ENCODE data around the gene TUBGCP3. TPM values are rescaled to one million over a fixed set of nuclear protein-coding genes. Genes with fewer than 3 reads are reported as not detected.

The TUBGCP3 gene
- total RNA-seq, 1 experiment from 2014 or later = 37.3 TPM

- Mint-ChIP-seq H3K27ac (no peak overlapping the region), H3K27me3 (ENCODE audit: low read depth) (no peaks in the 10 kb centered on the region), H3K4me1 (peaks cover 32% of the 10 kb centered on the region in 2 experiments), H3K9me3 (peaks cover 8 to 12% of the 10 kb centered on the region in 2 experiments), H3K4me3 (no peak overlapping the region), H3K36me3 (ENCODE audit: insufficient read depth in 1 of 3, low read depth in 3 of 3) (peaks cover 9 to 18% (median 13%) of the 10 kb centered on the region in 3 experiments)
- TF ChIP-seq CTCF (conservative IDR thresholded peaks at IDR 0.05) = peak; percentile 45; the same call in 2 of the 3 replicates
- Histone ChIP-seq H2BK5ac (ENCODE audit: insufficient read length, low read length) (no peak overlapping the region), H3K4me1 (ENCODE audit: insufficient read depth, low read length) (no peaks in the 10 kb centered on the region; the same call in 1 of the 2 replicates), H2BK120ac (ENCODE audit: low read depth, low read length, poor library complexity, severe bottlenecking) (no peak overlapping the region), H3T11ph (ENCODE audit: low read length) (no peak overlapping the region), H4K8ac (replicated peaks; ENCODE audit: insufficient read length, low read depth, low read length) (no peak overlapping the region), H4K5ac (ENCODE audit: insufficient read length, low read depth, low read length) (no peak overlapping the region), H3K56ac (ENCODE audit: insufficient read length, low read depth, low read length) (no peak overlapping the region), H3K79me2 (ENCODE audit: insufficient read depth, low read length) (peaks cover 19% of the 10 kb centered on the region; the same call in 1 of the 2 replicates), H3K79me1 (ENCODE audit: insufficient read depth, low read depth, low read length, poor library complexity, severe bottlenecking) (peaks cover 8% of the 10 kb centered on the region), H3K27ac (ENCODE audit: insufficient read length, low read depth, low read length) (no peak overlapping the region), H3K23ac (ENCODE audit: insufficient read length, low read depth, low read length) (no peak overlapping the region), H3K9ac (ENCODE audit: extremely low read depth, insufficient read length, low read length) (no peak overlapping the region), H4K91ac (ENCODE audit: insufficient read length, low read depth, low read length) (no peak overlapping the region), H3K27me3 (ENCODE audit: insufficient read depth, low read length) (no peaks in the 10 kb centered on the region), H2BK12ac (ENCODE audit: insufficient read length, low read depth, low read length) (no peak overlapping the region), H3K18ac (ENCODE audit: insufficient read length, low read depth, low read length) (no peak overlapping the region), H2AK5ac (ENCODE audit: insufficient read length, low read length) (no peak overlapping the region), H3K9me3 (ENCODE audit: control insufficient read depth, low read depth, low read length) (no peaks in the 10 kb centered on the region), H3K14ac (ENCODE audit: insufficient read depth, low read length) (no peak overlapping the region), H2BK20ac (ENCODE audit: low read depth, low read length, poor library complexity, severe bottlenecking) (no peak overlapping the region), H3K4me2 (ENCODE audit: insufficient read depth, insufficient read length, low read length) (no peak overlapping the region), H3K4ac (ENCODE audit: low read depth, low read length) (no peak overlapping the region), H2AFZ (ENCODE audit: low read length) (no peak overlapping the region), H3K23me2 (ENCODE audit: insufficient read length, low read depth, low read length, poor library complexity, severe bottlenecking) (no peaks in the 10 kb centered on the region), H2BK15ac (ENCODE audit: low read depth, low read length) (no peak overlapping the region), H4K20me1 (ENCODE audit: control insufficient read depth, insufficient read depth, insufficient read length) (no peaks in the 10 kb centered on the region)
- WGBS (ENCODE audit: extremely low coverage, insufficient read length, low lambda C conversion rate) = no CpG with 5 or more reads among the region's 5 CpGs
- DNase-seq = peak; percentile 48
These were observed 12.3 kb downstream of the TUBGCP3 start for GRCh38 chr13:112575675-112576074.

All from H9 (cell line).